Stimulated activated CD8-positive, alpha-beta memory T cell treated with anti-CD3 and anti-CD28 coated beads, Interleukin-2, amount 100 ng/mL, for 48 hours (primary cell): ENCODE results near the gene ZNF724.
A peak's percentile ranks its signal among the peaks of the same experiment; 100 is the strongest.
"Not testable (repeated sequence)": the region's sequence is repeated elsewhere in the genome, so short reads cannot be mapped to it uniquely, and the experiment has no call there.

Experiments
- DNase-seq, 2 donors: peaks; one replicate each; pipeline ENCODE4 v3.0.0-alpha.2; 2020; ENCODE audit warnings: low read depth in 2 of 2

ZNF724 gene

DNA sequence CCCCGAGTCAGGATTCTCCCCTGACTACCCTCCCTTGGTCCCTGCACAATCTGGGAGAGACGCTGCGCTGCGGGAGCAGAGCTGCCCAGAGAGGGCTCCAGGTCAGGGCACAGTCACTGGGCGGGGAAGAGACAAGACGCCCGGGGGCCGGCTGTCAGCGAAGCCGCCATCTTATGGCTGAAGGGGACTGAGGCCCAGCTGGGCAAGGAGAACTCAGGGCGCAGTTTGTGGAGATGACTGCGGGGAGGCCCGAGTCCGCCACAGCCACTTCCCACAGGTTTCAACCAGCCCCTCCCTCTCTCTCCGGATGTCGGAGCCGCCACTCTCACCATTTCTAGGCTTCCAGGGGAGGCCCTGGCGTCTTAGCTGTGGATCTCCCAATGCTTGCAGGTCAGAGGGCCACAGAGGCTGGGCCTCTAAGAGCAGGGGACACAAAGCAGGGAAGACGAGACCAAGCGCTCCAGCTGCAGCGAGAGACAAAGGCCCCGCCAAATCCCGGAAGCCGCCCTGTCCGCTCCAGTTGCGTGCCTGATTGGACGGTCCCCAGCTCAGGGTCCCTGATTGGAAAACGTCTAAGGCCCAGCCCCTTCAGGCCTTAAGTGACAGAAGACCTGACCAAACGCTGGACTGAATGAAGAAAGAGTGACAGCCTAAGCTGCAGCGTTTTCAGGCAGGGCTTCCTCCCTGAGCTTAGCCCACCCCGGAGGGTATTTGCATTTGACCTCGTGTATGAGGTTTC, at the start of gene ZNF724:
TSS of gene ZNF724 (minus strand) at position 484 of the 739 bp plus-strand sequence. CDS start at position 332, 152 bp downstream.
- peak; percentile 78 to 80 for DNase-seq

DNA sequence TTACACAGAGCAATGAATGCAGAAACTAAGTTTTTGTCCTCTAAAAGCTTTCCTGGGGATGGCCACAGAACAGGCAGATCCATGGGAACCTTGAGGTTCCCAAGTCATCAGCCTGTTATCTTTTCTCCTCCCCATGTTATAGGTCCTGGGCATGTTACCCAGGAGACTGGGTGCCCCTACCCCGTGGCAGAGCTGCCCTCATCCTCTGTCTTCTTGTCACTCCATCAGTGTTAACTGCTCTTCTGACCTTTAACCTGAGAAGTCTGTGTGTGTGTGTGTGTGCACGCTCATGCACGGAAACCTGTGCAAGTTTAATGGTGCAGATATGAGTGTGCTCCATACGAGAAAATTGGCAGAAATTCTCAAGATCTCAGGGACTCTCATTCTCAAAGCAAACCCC, 43.9 kb upstream of the ZNF724 start:
- no peak for DNase-seq

DNA sequence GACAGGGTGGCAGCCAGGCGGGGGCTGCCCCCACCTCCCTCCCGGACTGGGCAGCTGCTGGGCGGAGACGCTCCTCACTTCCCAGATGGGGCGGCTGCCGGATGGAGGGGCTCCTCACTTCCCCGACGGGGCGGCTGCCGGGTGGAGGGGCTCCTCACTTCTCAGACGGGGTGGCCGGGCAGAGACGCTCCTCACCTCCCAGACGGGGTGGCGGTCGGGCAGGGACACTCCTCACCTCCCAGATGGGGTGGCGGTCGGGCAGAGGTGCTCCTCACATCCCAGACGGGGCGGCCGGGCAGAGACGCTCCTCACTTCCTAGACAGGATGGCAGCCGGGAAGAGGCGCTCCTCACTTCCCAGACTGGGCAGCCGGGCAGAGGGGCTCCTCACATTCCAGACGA, 39.8 kb upstream of the ZNF724 start:
- not testable (repeated sequence) for DNase-seq

- DNase-seq = no peak
These were observed 37.4 kb upstream of the ZNF724 start for GRCh38 chr19:23287620-23288019.

DNA sequence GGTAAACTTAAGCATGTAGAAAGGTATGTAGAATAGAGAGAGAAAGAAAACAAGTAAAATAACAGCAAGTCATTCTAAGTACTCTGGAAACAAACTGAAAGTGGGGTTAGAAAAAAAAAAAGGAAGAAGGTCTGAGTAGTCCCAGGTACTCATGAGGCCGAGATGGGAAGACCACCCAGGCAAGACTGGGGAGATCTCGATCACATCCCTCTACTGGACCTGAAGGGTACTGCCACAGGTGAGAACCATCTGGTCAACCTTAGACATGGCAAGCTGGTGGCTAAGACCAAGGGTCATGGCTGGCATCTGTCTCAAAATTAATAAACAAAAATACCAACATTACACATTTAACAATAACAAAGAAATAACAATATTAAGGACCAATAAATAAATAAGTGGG, 36.3 kb upstream of the ZNF724 start:
- DNase-seq = no peak

GRCh38 chr19:23285948-23286347, 35.8 kb upstream of the ZNF724 start:
- DNase-seq = no peak

DNA sequence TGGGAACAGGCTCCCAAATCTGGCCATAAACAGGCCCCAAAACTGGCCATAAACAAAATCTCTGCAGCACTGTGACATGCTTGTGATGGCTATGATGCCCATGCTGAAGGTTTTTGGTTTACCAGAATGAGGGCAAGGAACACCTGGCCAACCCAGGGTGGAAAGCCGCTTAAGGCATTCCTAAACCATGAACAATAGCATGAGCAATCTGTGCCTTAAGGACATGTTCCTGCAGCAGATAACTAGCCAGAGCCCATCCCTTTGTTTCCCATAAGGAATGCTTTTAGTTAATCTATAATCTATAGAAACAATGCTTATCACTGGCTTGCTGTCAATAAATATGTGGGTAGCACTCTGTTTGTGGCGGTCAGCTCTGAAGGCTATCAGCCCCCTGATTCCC, 35.1 kb upstream of the ZNF724 start:
- DNase-seq = not testable (repeated sequence)

DNA sequence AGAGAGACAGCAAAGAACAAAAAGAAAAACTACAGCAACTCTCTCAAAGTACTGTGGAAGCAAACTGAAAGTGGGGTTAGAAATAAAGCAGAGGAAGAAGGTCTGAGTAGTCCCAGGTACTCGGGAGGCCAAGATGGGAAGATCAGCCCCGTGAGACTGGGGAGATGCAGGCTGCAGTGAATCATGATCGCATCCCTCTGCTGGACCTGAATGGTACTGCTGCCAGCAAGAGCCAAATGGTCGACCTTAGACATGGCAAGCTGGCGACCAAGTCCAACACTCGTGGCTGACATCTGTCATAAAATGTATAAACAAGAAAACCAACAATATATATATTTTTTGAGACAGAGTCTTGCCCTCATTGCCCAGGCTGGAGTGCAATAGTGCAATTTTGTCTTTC, 33.7 kb upstream of the ZNF724 start:
- DNase-seq = peak; percentile 31 to 45

- DNase-seq = no peak
These were observed 31.6 kb upstream of the ZNF724 start for GRCh38 chr19:23281663-23282276.

GRCh38 chr19:23278118-23278517, 27.9 kb upstream of the ZNF724 start:
- not testable (repeated sequence) for DNase-seq

DNA sequence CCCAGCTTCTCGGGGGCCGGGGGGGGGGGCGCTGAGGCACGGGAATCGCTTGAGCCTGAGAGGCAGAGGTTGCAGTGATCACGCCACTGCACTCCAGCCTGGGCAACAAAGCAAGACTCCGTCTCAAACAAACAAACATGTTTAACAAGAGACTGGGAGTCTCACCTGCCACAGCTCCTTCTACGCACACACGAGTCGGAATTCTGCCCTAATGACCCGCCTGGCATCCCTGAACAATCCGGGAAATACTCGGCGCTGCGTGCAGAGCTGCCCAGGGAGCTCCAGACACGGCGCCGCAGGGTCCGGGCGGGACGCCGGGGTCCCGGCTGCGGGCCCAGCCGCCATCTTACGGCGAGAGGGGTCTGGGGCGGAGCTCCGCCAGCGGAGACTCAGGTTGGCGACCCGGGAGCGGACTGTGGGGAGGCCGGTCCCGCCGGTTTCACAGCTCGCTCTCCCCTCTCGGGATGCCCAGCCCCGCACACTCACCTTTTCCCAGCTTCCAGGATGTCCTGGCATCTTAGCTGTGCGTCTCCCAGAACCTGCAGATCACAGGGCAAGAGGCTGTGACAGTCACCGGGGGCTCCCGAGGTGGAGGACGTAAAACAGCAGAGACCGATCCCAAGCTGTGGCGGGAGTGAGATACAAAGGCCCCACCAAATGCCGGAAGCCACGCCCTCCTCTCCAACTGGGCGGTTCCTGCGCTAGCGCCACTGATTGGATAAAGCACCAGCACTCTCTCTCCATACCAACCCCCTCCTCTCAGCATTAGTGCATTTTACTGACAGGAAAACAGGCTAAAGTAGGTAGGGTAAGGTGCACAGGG, 23.6 kb upstream of the ZNF724 start:
- DNase-seq = peak; percentile 80 to 90

DNA sequence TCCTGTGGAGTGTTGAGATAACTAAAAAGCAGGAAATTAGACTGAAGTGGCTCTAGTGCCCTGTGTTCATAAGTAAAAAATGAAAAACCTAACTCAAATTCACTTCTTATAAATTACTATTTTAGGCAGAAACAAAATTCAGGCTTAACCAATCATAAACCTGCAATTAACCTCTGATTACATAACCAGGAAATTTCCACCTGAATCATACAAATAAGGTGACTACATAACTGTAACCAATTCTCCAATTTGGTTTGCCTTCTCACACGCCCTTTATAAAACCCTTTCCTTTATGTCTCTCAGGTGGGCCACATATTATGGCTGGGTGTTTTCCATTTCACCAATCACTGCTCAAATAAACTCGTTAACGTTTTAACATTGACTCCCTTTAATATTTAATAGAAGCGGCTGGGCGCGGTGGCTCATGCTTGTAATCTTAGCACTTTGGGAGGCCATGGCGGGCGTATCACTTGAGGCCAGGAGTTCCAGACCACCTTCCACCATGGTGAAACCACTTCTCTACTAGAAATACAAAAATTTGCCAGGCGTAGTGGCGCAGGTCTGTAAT, 22.9 kb upstream of the ZNF724 start:
- DNase-seq = no peak

DNA sequence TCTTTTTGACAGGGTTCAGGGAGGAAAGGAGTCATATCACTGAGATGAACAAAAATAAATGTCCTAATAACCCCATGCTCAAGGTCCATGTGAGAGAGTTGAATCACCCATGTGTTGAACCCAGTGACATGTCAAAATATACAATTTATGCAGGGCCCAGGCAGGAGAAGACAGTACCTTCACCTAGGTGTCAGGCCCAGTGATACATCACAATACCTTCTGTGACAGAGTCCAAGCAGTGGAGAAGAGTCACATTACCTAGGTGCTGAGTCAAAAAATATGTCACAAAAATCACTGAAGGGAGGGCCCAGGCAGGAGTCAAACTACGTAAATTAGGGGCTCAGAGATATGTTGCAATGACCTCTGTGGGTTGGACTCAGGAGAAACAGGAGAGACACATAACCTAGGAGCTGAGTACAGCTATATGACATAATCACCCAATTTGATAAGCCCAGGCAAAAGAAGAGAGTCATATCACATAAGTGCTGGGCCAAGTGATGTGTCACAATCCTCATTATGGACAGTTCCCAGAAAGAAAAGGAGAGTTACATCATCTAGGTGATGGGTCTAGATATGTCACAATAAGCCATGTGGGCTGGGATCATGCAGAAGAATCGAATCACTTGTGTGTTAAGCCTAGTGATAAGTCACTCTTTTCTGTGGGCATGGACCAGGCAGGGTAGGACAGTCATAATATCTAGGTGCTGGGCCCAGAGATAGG, 13.8 kb upstream of the ZNF724 start:
- DNase-seq = no peak

GRCh38 chr19:23263396-23263795, 13.2 kb upstream of the ZNF724 start:
- DNase-seq = no peak

- no peak for DNase-seq
These were observed 12.7 kb upstream of the ZNF724 start for GRCh38 chr19:23262920-23263319.

DNA sequence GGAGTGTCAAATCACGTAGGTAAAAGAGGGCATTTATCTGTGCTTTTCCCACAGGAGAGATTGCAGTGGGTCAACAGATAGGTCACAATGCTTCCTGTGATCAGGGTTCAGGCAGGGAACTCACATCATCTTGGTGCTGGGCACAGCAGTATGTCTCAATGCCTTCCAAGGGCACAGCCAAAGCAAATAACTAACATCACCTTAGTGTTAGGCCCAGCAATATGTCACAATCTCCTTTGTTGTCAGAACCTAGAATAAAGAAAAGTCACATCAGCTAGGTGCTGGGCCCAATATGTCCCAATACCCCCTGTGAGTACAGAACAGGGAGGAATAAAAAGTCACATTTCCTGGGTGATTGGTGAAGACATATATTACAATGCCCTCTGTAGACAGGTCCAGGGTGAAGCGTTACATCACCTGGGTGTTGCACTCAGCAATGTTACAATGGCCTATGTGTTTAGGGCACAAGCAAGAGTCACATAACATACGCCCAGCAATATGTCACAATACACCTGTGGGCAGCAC, 11.4 kb upstream of the ZNF724 start:
- no peak for DNase-seq

- DNase-seq = no peak
These were observed 10.8 kb upstream of the ZNF724 start for GRCh38 chr19:23260956-23261355.

- no peak for DNase-seq
These were observed 9.8 kb upstream of the ZNF724 start for GRCh38 chr19:23259961-23260360.

DNA sequence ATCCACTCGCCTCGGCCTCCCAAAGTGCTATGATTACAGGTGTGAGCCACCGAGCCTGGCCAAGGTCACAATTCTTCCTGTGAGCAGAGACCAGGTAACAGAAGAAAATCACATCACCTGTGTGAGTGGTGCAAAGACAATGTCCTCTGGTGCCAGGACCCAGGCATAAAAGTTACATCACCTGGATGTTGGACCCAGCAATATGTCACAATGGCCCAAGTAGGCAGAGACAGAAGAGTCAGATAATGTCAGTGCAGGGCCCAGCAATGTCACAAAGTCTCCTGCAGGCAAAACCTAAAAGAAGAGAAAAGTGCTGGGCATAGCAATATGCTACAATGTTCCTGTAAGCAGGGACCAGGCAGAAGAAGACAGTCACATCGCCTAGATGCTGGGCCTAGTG, 5.5 kb upstream of the ZNF724 start:
- no peak for DNase-seq

GRCh38 chr19:23254141-23254910, 4.1 kb upstream of the ZNF724 start:
- DNase-seq = no peak

- DNase-seq = not testable (repeated sequence)
These were observed 3.1 kb upstream of the ZNF724 start for GRCh38 chr19:23253256-23253655.
